Breast epithelium (tissue), 4 donors: ENCODE results near the gene VAMP7. TPM values are rescaled to one million over a fixed set of nuclear protein-coding genes. Genes with fewer than 3 reads are reported as not detected.
"Not testable (repeated sequence)": the region's sequence is repeated elsewhere in the genome, so short reads cannot be mapped to it uniquely, and the experiment has no call there.

ENCODE experiments used
- DNase-seq, 2 donors: peaks; one replicate each; pipeline ENCODE4 v3.0.0-alpha.2; 2019; ENCODE audit warnings: low spot score in 2 of 2
- H3K27ac ChIP-seq, 2 donors: fragments of 200-600 bp; sonication (generic) in 1 of 2; one replicate each; pipeline ENCODE4 v1.5.1; 2016 to 2019; ENCODE audit warnings: mild to moderate bottlenecking in 1 of 2
- H3K27me3 ChIP-seq, 2 donors: fragments of 200-600 bp; sonication (generic) in 1 of 2; one replicate each; pipeline versions ENCODE4 v1.5.1 to v1.6.0; 2017 to 2019; ENCODE audit warnings: control low read depth in 1 of 2, mild to moderate bottlenecking in 1 of 2
- H3K36me3 ChIP-seq: fragments of 200-600 bp; one replicate; pipeline ENCODE4 v1.5.1; 2019
- H3K4me1 ChIP-seq, 2 donors: fragments of 200-600 bp; sonication (generic); one replicate each; pipeline ENCODE4 v1.5.1; 2016 to 2019; ENCODE audit warnings: control low read depth in 1 of 2
- H3K4me3 ChIP-seq, 3 donors: fragments of 200-600 bp; sonication (generic); 1 replicate in 2 of 3; 2 replicates in 1 of 3; pipeline ENCODE4 v1.5.1; 2016 to 2019; ENCODE audit warnings: mild to moderate bottlenecking in 3 of 3, moderate library complexity in 2 of 3
- H3K9me3 ChIP-seq, 2 donors: fragments of 200-600 bp; sonication (generic) in 1 of 2; one replicate each; pipeline ENCODE4 v1.5.1; 2016 to 2019; ENCODE audit warnings: control low read depth in 1 of 2
- CTCF ChIP-seq, 3 donors: fragments of 450-650 bp; IDR thresholded peaks; one replicate each; pipeline ENCODE4 v1.5.1; 2016 to 2017; ENCODE audit warnings: antibody characterized with exemption in 3 of 3, mild to moderate bottlenecking in 3 of 3, moderate library complexity in 3 of 3
- POLR2A ChIP-seq: fragments of 450-650 bp; IDR thresholded peaks from one replicate; pipeline ENCODE4 v1.6.1; 2016; ENCODE audit warnings: antibody characterized with exemption, mild to moderate bottlenecking, moderate library complexity
- POLR2AphosphoS5 ChIP-seq, 3 donors: sonication (generic); formaldehyde crosslinking; IDR thresholded peaks; one replicate each; pipeline ENCODE4 v1.6.1; 2017; ENCODE audit warnings: antibody characterized with exemption in 3 of 3
- intact Hi-C: fragments of 100-400 bp; cut with DNase I; formaldehyde crosslinking; loops from one replicate; pipeline ENCODE4 v1.15.1; 2023; ENCODE audit warnings: low total_unique reads
- total RNA-seq, 3 donors: library from RNA; depleted of rRNA; stranded (reverse); fragments of >200 nt; gene quantifications; one replicate each; pipeline ENCODE4 v1.1.0, GENCODE V29; 2016

VAMP7 gene
- total RNA-seq, 3 donors from 2014 or later = 29.2 to 41.6 (median 35.3) TPM

- Histone ChIP-seq H3K27ac (no peak overlapping the region), H3K27me3 (no peaks in the 10 kb centered on the region), H3K9me3 (no peaks in the 10 kb centered on the region), H3K4me3 (no peak overlapping the region), H3K4me1 (no peaks in the 10 kb centered on the region), H3K36me3 (peaks cover 7% of the 10 kb centered on the region)
- no peak for TF ChIP-seq POLR2AphosphoS5 (IDR thresholded peaks at IDR 0.05)
- TF ChIP-seq CTCF (IDR thresholded peaks at IDR 0.05) = no peak
- no peak for TF ChIP-seq POLR2A
- intact Hi-C loops = no loop called here
- DNase-seq = no peak
Measured at GRCh38 chrX:155899366-155899765, 18.2 kb downstream of the VAMP7 start.

DNA sequence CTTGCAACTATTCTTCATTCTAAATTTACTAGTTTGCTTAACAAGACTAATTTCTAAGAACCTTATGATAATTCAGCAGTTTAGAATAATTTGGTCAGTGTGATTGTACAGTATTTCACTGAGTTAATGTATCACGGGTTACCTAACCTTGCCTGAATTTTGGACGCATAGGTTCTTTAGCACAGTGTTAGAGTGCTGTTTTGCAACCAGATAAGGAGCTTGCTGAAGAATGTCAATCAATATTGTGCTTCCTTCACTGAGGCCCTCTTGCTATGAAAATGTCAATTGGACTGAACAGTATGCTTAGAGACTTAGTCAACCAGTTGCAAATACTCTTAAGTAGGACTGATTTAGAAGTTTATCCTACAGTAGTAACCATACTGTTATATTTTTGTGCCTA, 19.6 kb downstream of the VAMP7 start:
- Histone ChIP-seq H3K4me3 (no peak overlapping the region), H3K4me1 (no peaks in the 10 kb centered on the region), H3K27ac (no peak overlapping the region), H3K36me3 (peaks cover 7% of the 10 kb centered on the region), H3K9me3 (no peaks in the 10 kb centered on the region), H3K27me3 (no peaks in the 10 kb centered on the region)
- intact Hi-C loops = no loop called here
- TF ChIP-seq CTCF (IDR thresholded peaks at IDR 0.05) (no peak), POLR2A (no peak), POLR2AphosphoS5 (IDR thresholded peaks at IDR 0.05) (no peak)
- no peak for DNase-seq

- H3K27ac ChIP-seq = not testable (repeated sequence)
Measured at GRCh38 chrX:155907661-155908060, 26.5 kb downstream of the VAMP7 start.

GRCh38 chrX:155923200-155923599, 42.1 kb downstream of the VAMP7 start:
- TF ChIP-seq CTCF (IDR thresholded peaks at IDR 0.05) (no peak), POLR2A (no peak), POLR2AphosphoS5 (IDR thresholded peaks at IDR 0.05) (no peak)
- intact Hi-C loops = no loop called here

More at GRCh38 chrX:155907661-155908060, 26.5 kb downstream of the VAMP7 start:
- DNase-seq, H3K4me1 ChIP-seq, H3K4me3 ChIP-seq, H3K9me3 ChIP-seq, intact Hi-C loops, H3K36me3 ChIP-seq, H3K27me3 ChIP-seq: not testable (repeated sequence)

DNA sequence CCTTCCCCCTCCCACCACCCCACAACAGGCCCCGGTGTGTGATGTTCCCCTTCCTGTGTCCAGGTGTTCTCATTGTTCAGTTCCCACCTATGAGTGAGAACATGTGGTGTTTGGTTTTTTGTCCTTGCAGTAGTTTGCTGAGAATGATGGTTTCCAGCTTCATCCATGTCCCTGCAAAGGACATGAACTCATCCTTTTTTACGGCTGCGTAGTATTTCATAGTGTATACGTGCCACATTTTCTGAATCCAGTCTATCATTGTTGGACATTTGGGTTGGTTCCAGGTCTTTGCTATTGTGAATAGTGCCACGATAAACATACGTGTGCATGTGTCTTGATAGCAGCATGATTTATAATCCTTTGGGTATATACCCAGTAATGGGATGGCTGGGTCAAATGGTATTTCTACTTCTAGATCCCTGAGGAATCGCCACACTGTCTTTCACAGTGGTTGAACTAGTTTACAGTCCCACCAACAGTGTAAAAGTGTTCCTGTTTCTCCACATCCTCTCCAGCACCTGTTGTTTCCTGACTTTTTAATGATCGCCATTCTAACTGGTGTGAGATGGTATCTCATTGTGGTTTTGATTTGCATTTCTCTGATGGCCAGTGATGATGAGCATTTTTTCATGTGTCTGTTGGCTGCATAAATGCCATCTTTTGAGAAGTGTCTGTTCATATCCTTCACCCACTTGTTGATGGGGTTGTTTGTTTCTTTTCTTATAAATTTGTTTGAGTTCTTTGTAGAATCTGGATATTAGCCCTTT, 49.9 kb downstream of the VAMP7 start:
- H3K36me3 ChIP-seq, intact Hi-C loops, H3K27me3 ChIP-seq: not testable (repeated sequence)

More at GRCh38 chrX:155923200-155923599, 42.1 kb downstream of the VAMP7 start:
- Histone ChIP-seq H3K4me3 (no peak overlapping the region), H3K27ac (no peak overlapping the region), H3K4me1 (no peaks in the 10 kb centered on the region), H3K27me3 (no peaks in the 10 kb centered on the region), H3K36me3 (peaks cover 5% of the 10 kb centered on the region), H3K9me3 (no peaks in the 10 kb centered on the region)
- no peak for DNase-seq

GRCh38 chrX:155938132-155938531, 57.0 kb downstream of the VAMP7 start:
- Histone ChIP-seq H3K4me1 (no peaks in the 10 kb centered on the region), H3K27me3 (no peaks in the 10 kb centered on the region), H3K27ac (no peak overlapping the region), H3K4me3 (no peak overlapping the region), H3K36me3 (no peaks in the 10 kb centered on the region), H3K9me3 (no peaks in the 10 kb centered on the region)
- intact Hi-C loops = no loop called here
- DNase-seq = no peak
- TF ChIP-seq POLR2A = no peak
- TF ChIP-seq CTCF (IDR thresholded peaks at IDR 0.05) = no peak
- TF ChIP-seq POLR2AphosphoS5 (IDR thresholded peaks at IDR 0.05) = no peak

More for the DNA sequence above, 49.9 kb downstream of the VAMP7 start:
- not testable (repeated sequence) for H3K4me3 ChIP-seq, H3K4me1 ChIP-seq, H3K27ac ChIP-seq, DNase-seq
- H3K9me3 ChIP-seq = peaks cover 7 to 10% of the 10 kb centered on the region in 2 donors
